ENCODE results near the gene ZNF573.

Gene ZNF573

GRCh38 chr19:37790244-37790925, 11.0 kb upstream of the ZNF573 start:
- H3K4me1 ChIP-seq (ENCODE audit: insufficient read depth, low read length, severe bottlenecking), result no peaks in the 10 kb centered on the region
- TF ChIP-seq EZH2 (IDR thresholded peaks at IDR 0.05; ENCODE audit: borderline replicate concordance, low read length), result no peak
- no peak for TF ChIP-seq CTCF (IDR thresholded peaks at IDR 0.05; ENCODE audit: low read length)
- H3F3A ChIP-seq (ENCODE audit: insufficient read depth, low read length), result no peaks in the 10 kb centered on the region
- H2AFZ ChIP-seq (ENCODE audit: low read length), result no peak overlapping the region
- no peaks in the 10 kb centered on the region for H3K79me2 ChIP-seq (ENCODE audit: insufficient read depth, low read length)
- H3K4me3 ChIP-seq (ENCODE audit: low read depth, low read length, poor library complexity, severe bottlenecking), result no peak overlapping the region
- no peaks in the 10 kb centered on the region for H3K9me3 ChIP-seq (ENCODE audit: low read length)
- no peak overlapping the region for H3K9ac ChIP-seq (ENCODE audit: low read length)
- H3K4me2 ChIP-seq (ENCODE audit: low read length), result no peak overlapping the region
- no peaks in the 10 kb centered on the region for H3K27me3 ChIP-seq (ENCODE audit: insufficient read depth, low read length)
- no peaks in the 10 kb centered on the region for H3K9me2 ChIP-seq (ENCODE audit: low read depth, low read length)
- no peaks in the 10 kb centered on the region for H4K20me1 ChIP-seq (ENCODE audit: insufficient read depth, low read length)
- no peaks in the 10 kb centered on the region for H3K36me3 ChIP-seq (ENCODE audit: insufficient read depth, low read length)
- no peak overlapping the region for H3K27ac ChIP-seq (ENCODE audit: low read depth, low read length, poor library complexity, severe bottlenecking)

- H3K4me2 ChIP-seq (ENCODE audit: low read length), result peak overlapping the region; percentile 80
- H3K4me3 ChIP-seq (ENCODE audit: low read depth, low read length, poor library complexity, severe bottlenecking), result peak overlapping the region; percentile 78
- H3K9me3 ChIP-seq (ENCODE audit: low read length), result peaks cover 7% of the 10 kb centered on the region; the same call in 1 of the 2 replicates
- TF ChIP-seq CTCF (IDR thresholded peaks at IDR 0.05; ENCODE audit: low read length) (no peak), EZH2 (IDR thresholded peaks at IDR 0.05; ENCODE audit: borderline replicate concordance, low read length) (no peak)
- H3K79me2 ChIP-seq (ENCODE audit: insufficient read depth, low read length), result no peaks in the 10 kb centered on the region
- H3K4me1 ChIP-seq (ENCODE audit: insufficient read depth, low read length, severe bottlenecking), result peaks cover 9% of the 10 kb centered on the region
- peak overlapping the region; percentile 7 for H2AFZ ChIP-seq (ENCODE audit: low read length)
- no peaks in the 10 kb centered on the region for H4K20me1 ChIP-seq (ENCODE audit: insufficient read depth, low read length)
- H3F3A ChIP-seq (ENCODE audit: insufficient read depth, low read length), result no peaks in the 10 kb centered on the region
- H3K27ac ChIP-seq (ENCODE audit: low read depth, low read length, poor library complexity, severe bottlenecking), result peak overlapping the region; percentile 63
- H3K27me3 ChIP-seq (ENCODE audit: insufficient read depth, low read length), result no peaks in the 10 kb centered on the region
- peak overlapping the region; percentile 79 for H3K9ac ChIP-seq (ENCODE audit: low read length)
- no peaks in the 10 kb centered on the region for H3K9me2 ChIP-seq (ENCODE audit: low read depth, low read length)
- H3K36me3 ChIP-seq (ENCODE audit: insufficient read depth, low read length), result no peaks in the 10 kb centered on the region
Measured at GRCh38 chr19:37778613-37779126, 716 bp downstream of the ZNF573 start.

- no peak for TF ChIP-seq CTCF (IDR thresholded peaks at IDR 0.05; ENCODE audit: low read length)
- no peak for TF ChIP-seq EZH2 (IDR thresholded peaks at IDR 0.05; ENCODE audit: borderline replicate concordance, low read length)
- 0 out of 2 replicates have a peak, but pooled peaks cover 5% of the 10 kb centered on the region for H3K9me3 ChIP-seq (ENCODE audit: low read length)
- no peaks in the 10 kb centered on the region for H4K20me1 ChIP-seq (ENCODE audit: insufficient read depth, low read length)
- H3K4me2 ChIP-seq (ENCODE audit: low read length), result no peak overlapping the region
- no peaks in the 10 kb centered on the region for H3F3A ChIP-seq (ENCODE audit: insufficient read depth, low read length)
- no peak overlapping the region for H2AFZ ChIP-seq (ENCODE audit: low read length)
- no peak overlapping the region for H3K9ac ChIP-seq (ENCODE audit: low read length)
- H3K27ac ChIP-seq (ENCODE audit: low read depth, low read length, poor library complexity, severe bottlenecking), result no peak overlapping the region
- H3K79me2 ChIP-seq (ENCODE audit: insufficient read depth, low read length), result no peaks in the 10 kb centered on the region
- H3K9me2 ChIP-seq (ENCODE audit: low read depth, low read length), result no peaks in the 10 kb centered on the region
- H3K4me1 ChIP-seq (ENCODE audit: insufficient read depth, low read length, severe bottlenecking), result no peaks in the 10 kb centered on the region
- no peak overlapping the region for H3K4me3 ChIP-seq (ENCODE audit: low read depth, low read length, poor library complexity, severe bottlenecking)
- H3K36me3 ChIP-seq (ENCODE audit: insufficient read depth, low read length), result peaks cover 47% of the 10 kb centered on the region
- H3K27me3 ChIP-seq (ENCODE audit: insufficient read depth, low read length), result no peaks in the 10 kb centered on the region
Measured at GRCh38 chr19:37770985-37771384, 8.4 kb downstream of the ZNF573 start.

All from OCI-LY1 (cell line).